ENCODE results near the gene PDCD1.

The PDCD1 gene

GRCh38 chr2:241852981-241853631, 5.6 kb downstream of the PDCD1 start:
- DNase-seq (ENCODE audit: low read depth, low spot score), result no peak

DNA sequence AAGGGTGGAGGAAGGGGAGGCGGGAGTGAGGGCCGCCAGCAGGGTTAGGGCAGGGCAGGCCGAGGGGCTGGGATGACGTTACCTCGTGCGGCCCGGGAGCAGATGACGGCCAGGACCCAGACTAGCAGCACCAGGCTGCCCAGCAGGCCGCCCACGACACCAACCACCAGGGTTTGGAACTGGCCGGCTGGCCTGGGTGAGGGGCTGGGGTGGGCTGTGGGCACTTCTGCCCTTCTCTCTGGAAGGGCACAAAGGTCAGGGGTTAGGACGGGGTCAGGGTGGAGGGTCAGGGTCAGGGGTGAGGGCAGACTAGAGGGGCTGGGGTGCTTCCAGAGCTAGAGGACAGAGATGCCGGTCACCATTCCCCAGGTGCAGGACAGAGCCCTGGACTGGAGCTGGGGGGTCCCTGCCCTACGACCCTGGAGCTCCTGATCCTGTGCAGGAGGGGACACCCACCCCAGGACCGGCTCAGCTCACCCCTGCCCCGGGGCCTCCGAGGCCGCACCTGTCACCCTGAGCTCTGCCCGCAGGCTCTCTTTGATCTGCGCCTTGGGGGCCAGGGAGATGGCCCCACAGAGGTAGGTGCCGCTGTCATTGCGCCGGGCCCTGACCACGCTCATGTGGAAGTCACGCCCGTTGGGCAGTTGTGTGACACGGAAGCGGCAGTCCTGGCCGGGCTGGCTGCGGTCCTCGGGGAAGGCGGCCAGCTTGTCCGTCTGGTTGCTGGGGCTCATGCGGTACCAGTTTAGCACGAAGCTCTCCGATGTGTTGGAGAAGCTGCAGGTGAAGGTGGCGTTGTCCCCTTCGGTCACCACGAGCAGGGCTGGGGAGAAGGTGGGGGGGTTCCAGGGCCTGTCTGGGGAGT, 6.3 kb downstream of the PDCD1 start:
- DNase-seq (ENCODE audit: low read depth, low spot score), result no peak

GRCh38 chr2:241851325-241852115, 7.2 kb downstream of the PDCD1 start:
- no peak for DNase-seq (ENCODE audit: low read depth, low spot score)

DNA sequence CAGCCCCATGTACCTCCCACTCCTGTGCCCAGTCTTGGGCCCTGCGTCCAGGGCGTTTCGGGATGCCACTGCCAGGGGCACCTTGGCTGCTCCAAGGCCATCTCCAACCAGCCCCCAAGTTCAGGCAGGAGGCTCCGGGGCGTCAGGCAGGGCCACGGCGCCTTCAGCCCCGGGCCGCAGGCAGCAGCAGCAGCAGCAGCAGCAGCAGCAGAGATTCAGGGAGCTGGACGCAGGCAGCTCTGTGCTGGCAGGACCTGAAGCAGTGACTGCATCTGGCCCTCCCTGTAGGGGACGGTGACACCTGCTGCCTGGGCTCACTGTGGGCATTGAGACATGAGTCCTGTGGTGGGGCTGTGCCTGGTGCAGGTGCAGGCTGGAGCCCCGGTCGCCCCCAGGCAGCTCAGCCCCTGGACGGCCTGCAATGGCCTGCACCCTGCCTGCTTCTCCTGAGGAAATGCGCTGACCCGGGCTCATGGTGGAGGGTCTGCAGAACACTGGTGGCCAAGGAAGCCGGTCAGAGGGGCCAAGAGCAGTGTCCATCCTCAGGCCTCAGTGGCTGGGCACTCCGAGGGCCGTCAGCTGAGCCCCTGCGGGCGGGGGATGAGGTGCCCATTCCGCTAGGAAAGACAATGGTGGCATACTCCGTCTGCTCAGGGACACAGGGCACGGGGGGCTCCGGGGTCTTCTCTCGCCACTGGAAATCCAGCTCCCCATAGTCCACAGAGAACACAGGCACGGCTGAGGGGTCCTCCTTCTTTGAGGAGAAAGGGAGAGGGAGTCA, 8.0 kb downstream of the PDCD1 start:
- DNase-seq (ENCODE audit: low read depth, low spot score), result no peak

DNA sequence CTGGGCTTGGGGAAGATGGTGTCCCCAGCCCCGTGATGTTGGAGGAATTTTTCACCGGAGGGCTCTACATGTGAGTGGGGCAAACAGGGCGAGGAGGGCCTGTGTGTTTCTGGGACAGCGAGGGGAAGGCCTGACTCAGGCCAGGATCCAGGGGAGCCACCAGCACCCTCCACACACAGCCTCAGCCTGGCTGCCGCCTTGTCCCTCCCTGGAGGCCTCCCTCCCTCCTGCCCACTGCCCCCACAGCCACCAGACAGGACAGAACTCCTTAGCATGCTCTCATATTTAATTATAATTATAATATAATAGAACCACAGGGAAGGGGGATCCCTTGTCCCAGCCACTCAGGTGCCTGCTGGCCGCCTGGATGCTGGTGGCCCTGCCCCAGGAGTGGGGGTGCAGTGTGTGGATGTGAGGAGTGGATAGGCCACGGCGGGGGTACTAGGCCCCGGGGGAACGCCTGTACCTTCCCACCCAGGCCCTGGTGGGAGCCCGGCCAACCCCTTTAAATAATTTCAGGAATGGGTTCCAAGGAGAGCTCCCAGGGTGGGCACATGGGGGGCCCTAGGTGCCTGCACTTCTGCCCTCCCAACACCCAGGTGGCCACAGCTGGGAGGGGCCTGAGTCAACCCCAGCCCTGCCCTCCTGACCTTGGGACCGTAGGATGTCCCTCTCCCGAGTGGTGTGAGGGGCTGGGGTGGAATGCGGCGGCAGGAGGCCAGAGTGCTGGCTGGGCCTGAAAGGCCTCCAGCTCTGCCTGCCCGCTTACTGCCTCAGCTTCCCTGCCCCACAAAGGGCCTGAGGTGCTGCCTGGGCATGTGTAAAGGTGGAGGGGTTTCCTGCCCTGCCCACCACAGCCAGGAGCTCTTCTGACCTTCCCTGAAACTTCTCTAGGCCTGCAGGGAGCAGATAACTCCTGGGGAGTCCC, 8.8 kb downstream of the PDCD1 start:
- DNase-seq (ENCODE audit: low read depth, low spot score), result no peak

DNA sequence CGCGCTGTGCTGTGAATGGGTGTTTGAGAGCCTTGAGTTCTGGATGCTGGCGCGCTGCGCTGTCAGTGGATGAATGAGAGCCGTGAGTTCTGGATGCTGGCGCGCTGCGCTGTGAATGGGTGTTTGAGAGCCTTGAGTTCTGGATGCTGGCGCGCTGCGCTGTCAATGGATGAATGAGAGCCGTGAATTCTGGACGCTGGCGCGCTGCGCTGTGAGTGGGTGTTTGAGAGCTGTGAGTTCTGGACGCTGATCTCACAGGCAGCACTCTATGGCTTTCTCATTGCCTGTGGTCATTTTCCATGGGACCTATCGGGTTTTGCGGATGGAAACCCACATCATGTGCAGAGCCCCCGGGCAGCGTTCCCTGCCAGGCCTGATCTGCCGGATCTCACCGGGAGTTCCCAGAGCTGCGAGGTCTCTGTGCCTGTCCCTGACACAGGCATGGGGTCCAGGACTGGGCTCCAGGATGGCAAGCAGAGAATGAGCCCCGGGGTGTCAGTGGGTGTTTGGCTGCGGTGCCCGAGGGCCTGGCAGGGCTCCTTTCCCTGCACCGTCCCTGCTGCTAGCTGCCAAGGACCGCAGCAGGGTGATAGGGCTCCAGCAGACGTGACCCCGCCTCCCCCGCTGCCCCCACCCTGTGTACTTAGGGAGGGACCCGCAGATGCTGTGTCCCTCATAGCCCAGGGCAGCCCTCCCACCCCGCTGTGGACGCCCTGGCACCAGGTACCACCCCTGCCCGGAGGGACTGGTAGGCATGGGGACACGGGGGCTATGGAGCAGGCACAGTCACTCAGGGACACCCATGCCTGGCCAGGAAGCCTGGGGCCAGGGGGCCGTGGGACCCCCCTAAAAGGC, 9.7 kb downstream of the PDCD1 start:
- DNase-seq (ENCODE audit: low read depth, low spot score), result no peak

DNA sequence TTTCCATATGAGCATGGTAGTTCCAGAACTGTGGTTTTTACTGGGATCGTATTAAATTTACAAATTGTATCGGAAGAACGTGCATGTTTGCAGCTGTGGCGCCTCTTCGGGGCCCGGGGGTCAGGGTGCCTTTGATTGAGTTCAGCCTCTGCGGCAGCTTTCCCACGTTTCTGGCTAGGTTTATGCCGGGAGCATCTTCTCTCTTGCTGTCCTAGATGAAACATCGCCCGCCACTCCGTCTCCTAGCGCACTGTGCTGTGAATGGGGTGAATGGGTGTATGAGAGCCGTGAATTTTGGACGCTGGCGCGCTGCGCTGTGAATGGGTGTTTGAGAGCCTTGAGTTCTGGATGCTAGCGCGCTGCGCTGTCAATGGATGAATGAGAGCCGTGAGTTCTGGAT, 12.3 kb downstream of the PDCD1 start:
- DNase-seq (ENCODE audit: low read depth, low spot score), result no peak

- no peak for DNase-seq (ENCODE audit: low read depth, low spot score)
Measured at GRCh38 chr2:241844831-241845578, 13.7 kb downstream of the PDCD1 start.

DNA sequence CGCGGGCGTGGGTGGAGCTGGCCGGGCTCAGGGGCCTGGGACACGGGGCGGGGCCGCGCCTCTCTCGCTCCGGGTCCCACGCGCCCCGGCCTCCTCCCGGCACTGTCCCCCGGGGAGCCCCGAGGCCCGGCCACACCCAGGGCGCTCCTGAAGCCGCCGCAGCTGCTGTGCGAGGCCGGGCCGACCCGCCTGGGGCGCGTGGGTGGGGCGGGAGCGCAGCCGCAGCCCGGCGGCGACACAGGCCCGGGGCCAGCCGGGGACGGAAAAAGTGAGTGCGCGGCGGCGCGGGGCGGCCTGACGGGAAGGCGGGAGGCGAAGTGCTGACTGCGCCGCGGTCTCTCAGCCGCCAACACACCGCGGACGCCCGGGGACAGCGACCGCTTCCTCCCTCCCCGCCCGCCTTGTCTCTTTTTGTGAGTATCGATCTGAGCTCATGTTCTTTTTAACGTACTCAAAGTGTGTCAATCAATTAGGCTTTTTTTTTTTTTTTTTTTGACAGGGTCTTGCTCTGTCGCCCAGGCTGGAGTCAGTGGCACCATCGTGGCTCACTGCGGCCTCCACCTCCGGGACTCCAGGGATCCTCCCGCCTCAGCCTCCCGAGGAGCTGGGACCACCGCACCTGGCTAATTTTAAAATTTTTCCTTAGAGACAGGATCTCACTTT, 14.5 kb downstream of the PDCD1 start:
- no peak for DNase-seq (ENCODE audit: low read depth, low spot score)

DNA sequence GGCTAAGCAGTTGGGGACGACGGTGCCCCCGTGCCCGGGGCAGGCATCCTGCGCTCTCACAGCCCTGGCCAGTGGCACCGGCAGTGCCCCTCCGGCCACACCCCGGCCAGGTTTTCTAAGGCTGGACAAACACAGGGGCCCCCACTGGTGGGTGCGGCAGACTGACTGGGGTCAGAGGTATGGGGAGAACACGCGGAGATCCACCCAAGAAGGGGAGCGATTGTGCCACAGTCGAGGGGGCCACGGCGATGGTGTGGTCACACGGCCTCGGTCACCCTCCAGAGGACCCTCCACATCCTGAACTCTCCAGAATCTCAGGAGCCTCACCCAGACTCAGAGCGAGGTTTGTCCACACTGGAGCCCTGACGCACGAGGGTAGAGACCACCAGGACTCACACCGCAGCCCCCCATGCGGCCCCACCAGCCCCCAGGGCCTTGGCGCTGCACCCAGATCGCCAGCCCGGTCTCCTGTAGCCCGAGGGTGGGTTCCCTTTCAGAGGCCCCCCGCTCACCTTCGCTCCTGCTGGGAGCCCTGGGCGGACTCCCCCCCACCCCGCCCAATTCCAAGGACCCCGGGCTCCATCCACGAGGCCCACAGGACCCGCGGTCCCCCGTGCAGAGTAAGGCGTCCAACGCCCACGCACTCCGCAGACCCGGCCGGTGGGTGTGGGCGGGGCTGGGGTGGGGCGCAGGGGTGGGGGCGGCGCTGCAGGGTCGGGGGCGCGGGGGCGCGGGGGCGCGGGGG, 15.2 kb downstream of the PDCD1 start:
- DNase-seq (ENCODE audit: low read depth, low spot score), result no peak

- DNase-seq (ENCODE audit: low read depth, low spot score), result no peak
Measured at GRCh38 chr2:241842620-241843211, 16.0 kb downstream of the PDCD1 start.

- DNase-seq (ENCODE audit: low read depth, low spot score), result no peak
Measured at GRCh38 chr2:241842067-241842415, 16.7 kb downstream of the PDCD1 start.

GRCh38 chr2:241841181-241842066, 17.3 kb downstream of the PDCD1 start:
- DNase-seq (ENCODE audit: low read depth, low spot score), result no peak

DNA sequence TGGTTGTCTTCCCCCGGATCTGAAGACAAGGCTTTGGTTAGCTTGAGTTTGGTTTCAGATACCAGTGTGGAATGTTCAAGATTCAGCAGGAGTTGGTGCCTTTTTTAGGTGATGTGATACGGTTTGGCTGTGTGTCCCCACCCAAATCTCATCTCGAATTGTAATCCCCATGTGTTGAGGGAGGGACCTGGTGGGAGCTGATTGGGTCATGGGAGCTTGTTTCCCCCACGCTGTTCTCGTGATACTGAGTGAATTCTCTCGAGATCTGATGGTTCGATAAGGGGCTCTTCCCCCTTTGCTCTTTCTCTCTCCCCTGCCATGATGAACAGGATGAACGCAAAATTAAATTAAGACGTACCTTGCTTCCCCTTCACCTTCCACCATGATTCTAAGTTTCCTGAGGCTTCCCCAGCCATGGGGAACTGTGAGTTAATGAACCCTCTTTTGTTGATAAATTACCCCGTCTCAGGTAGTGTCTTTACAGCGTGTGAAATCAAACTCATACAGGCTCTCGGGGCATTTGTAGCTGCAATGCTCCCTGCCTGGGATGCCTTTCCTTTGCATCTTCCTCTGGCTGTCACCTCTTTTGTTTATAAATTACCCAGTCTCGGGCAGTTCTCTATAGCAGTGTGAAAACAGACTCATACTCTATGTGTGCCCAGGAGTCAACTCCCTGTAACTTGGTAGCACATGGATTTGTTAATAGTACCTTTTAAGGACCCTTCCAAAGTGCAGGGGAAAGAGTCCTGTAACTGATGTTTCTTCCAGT, 21.3 kb downstream of the PDCD1 start:
- DNase-seq (ENCODE audit: low read depth, low spot score), result no peak

GRCh38 chr2:241836292-241836691, 22.4 kb downstream of the PDCD1 start:
- no peak for DNase-seq (ENCODE audit: low read depth, low spot score)
